Measurements from ENCODE around the gene SECISBP2.

DNA sequence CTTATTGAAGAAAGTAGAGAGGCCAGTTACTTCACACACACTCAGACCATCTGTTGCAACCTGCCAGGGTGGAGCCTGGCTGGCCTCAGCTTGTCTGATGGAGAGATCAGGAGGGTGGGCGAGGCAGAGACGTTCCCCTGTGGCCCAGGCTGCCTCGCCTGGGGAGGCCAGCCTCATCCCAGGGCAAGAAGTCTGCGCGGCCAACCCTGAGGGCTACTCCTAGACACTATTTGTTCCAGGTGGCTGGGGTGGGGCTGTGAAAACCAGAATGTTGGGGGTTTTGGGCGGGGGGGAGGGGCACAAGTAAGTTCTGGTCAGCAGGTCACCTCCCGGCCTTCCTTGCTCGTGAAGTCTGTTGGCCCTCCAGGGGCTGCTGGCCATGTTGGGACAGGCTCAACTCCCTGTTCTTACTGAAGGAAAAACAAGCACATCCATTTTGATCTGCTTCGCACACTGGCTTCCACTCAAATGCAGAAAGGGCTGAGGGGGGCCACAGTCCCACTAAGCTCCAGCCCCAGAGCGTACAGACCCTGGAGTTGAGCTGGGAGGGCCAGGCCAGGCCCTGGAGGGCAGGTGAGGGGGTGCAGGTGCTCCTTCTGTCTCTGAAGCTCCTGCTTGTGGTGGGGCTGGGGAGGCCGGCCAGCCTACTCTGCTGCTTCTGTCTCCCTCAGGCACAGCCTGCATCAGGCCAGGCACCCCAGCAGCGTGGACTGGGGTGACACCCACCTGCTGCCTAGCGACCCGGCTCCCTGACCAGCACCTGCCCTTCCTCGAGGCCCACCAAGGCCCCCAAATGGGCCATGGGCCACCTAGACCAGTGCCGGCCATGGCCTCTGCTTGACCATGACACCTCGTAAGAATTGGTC, 46.6 kb downstream of the SECISBP2 start:
- TF ChIP-seq, protein P1, sequence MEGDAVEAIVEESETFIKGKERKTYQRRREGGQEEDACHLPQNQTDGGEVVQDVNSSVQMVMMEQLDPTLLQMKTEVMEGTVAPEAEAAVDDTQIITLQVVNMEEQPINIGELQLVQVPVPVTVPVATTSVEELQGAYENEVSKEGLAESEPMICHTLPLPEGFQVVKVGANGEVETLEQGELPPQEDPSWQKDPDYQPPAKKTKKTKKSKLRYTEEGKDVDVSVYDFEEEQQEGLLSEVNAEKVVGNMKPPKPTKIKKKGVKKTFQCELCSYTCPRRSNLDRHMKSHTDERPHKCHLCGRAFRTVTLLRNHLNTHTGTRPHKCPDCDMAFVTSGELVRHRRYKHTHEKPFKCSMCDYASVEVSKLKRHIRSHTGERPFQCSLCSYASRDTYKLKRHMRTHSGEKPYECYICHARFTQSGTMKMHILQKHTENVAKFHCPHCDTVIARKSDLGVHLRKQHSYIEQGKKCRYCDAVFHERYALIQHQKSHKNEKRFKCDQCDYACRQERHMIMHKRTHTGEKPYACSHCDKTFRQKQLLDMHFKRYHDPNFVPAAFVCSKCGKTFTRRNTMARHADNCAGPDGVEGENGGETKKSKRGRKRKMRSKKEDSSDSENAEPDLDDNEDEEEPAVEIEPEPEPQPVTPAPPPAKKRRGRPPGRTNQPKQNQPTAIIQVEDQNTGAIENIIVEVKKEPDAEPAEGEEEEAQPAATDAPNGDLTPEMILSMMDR (conservative IDR thresholded peaks at IDR 0.05; ENCODE audit: low read depth in 2 of 2), result no peak
- TF ChIP-seq EZH2phosphoT487 (IDR thresholded peaks at IDR 0.05; ENCODE audit: unreplicated experiment) (no peak), EZH2 (IDR thresholded peaks at IDR 0.05; ENCODE audit: low read depth, unreplicated experiment) (no peak), POLR2AphosphoS5 (IDR thresholded peaks at IDR 0.05; ENCODE audit: low read depth) (no peak), REST (IDR thresholded peaks at IDR 0.05; ENCODE audit: unreplicated experiment) (no peak), ETS1 (IDR thresholded peaks at IDR 0.05) (no peak), ZNF331 (CRISPR knock-in tag; IDR thresholded peaks at IDR 0.05; ENCODE audit: low read depth) (no peak), ZNF114 (CRISPR knock-in tag; IDR thresholded peaks at IDR 0.05) (no peak), CREB1 (CRISPR knock-in tag; IDR thresholded peaks at IDR 0.05; ENCODE audit: low read depth) (no peak), JUNB (IDR thresholded peaks at IDR 0.05; ENCODE audit: unreplicated experiment) (no peak)

All from GM23338 (cell line).